ENCODE results near the gene EFNA4.

Gene EFNA4

GRCh38 chr1:155073377-155074242, 10.1 kb downstream of the EFNA4 start:
- no peak for DNase-seq (ENCODE audit: low read depth)

GRCh38 chr1:155075535-155075934, 12.0 kb downstream of the EFNA4 start:
- DNase-seq (ENCODE audit: low read depth): no peak

DNA sequence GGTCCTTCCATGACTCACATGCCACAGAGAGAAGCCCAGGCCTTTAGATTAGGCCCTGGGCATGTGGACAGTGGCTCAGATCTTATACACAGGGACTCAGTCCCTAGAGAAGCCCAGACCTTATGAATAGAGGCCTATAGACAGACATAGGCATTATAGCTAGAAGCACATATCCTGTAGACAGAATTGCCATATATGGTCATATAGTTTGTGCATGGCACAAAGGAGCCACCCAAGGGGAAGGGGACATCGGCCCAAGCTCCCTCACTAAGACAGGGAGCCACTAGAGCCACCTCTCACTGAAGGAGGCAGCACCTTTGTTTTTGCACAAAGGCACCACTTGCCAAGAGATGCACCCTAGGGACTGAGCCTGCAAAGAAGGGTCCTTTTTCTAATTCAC, 12.8 kb downstream of the EFNA4 start:
- no peak for DNase-seq (ENCODE audit: low read depth)

DNA sequence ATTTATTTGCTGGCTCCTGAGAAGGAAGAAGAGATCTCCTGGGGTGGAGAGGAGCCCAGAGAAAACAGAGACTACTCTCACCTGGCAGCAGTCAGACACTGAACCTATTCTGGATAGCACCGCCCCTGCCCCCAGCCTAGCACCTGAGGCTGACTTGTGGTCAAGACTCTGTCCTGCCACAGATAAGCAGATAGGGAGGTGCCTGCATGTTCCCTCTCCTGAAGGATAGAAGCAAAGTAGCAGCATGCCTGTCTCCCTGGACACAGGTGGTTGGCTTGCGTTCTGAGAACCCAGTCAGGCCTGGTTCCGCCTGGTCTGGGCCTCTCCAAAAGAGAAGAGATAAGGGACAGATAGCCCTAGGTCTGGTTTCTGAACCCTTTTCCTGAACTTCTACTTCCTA, 13.8 kb downstream of the EFNA4 start:
- DNase-seq (ENCODE audit: low read depth): no peak

DNA sequence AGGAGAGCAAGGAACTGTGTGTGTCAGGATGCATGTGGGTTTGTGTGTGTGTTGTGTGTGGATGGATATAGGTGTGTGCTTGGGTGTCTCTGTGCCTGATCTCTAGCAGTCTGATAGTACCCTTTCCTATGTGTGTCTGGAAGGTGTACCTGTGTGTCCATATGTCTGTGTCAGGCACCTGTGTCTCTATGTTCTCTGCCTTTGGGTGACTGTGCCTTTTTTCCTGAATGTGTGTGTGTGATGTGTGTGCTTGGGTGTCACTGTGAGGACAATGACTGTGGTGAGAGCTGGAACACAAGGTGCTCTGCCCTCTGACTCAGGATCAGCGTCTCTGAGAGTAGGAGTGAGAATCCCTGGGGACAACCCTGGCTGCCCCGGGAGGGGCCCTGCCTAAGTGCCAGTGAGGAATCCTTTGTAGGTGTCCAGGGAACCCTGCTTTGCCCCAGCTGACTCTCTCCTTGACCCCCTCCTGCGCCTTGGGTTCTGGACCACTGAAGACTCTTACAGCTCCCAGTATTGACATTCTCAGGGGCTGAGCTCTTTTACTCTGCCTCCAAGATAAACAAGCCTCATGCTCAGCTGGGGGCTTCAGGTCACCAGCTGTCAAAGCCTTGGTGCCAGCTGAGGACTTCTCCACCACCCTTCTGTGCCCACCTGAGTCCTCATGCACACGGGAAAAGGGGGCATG, 14.4 kb downstream of the EFNA4 start:
- no peak for DNase-seq (ENCODE audit: low read depth)

DNA sequence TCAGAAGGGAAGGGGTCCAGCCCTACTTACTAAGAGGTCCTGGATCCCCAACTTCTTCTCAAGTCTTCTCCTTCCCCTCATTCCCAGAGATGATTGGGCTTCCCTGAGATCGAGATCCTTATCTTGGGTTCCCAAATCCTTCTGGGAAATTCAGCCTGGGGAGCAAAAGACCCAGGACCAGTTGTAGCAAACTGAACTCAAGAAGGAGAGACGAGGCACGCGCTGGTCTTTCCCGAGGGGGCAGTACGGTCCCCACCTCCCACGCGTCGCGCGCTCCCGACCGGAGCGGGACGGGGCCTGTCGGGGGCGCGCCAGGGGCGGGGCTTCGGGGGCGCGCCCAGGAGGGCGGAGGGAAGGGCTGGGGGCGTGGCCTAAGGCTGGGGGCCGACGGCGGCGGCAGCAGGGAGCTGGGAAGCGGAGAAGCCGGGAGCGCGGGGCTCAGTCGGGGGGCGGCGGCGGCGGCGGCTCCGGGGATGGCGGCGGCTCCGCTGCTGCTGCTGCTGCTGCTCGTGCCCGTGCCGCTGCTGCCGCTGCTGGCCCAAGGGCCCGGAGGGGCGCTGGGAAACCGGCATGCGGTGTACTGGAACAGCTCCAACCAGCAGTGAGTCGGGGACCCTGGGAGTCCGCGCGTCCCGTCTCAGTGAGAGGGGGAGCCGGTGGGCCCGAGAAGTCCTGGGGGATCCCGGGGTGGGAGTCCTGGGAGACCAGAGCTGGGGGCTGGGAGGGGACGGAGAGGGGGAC, 15.1 kb downstream of the EFNA4 start, which contains the start of gene EFNA3:
Gene EFNA3 (plus strand): TSS at position 369 of the 741 bp plus-strand sequence. CDS start 105 bp downstream, at position 474.
- peak; percentile 42 for DNase-seq (ENCODE audit: low read depth)

GRCh38 chr1:155079210-155079486, 15.6 kb downstream of the EFNA4 start:
- DNase-seq (ENCODE audit: low read depth): no peak

GRCh38 chr1:155079487-155080311, 16.2 kb downstream of the EFNA4 start:
- DNase-seq (ENCODE audit: low read depth): no peak

DNA sequence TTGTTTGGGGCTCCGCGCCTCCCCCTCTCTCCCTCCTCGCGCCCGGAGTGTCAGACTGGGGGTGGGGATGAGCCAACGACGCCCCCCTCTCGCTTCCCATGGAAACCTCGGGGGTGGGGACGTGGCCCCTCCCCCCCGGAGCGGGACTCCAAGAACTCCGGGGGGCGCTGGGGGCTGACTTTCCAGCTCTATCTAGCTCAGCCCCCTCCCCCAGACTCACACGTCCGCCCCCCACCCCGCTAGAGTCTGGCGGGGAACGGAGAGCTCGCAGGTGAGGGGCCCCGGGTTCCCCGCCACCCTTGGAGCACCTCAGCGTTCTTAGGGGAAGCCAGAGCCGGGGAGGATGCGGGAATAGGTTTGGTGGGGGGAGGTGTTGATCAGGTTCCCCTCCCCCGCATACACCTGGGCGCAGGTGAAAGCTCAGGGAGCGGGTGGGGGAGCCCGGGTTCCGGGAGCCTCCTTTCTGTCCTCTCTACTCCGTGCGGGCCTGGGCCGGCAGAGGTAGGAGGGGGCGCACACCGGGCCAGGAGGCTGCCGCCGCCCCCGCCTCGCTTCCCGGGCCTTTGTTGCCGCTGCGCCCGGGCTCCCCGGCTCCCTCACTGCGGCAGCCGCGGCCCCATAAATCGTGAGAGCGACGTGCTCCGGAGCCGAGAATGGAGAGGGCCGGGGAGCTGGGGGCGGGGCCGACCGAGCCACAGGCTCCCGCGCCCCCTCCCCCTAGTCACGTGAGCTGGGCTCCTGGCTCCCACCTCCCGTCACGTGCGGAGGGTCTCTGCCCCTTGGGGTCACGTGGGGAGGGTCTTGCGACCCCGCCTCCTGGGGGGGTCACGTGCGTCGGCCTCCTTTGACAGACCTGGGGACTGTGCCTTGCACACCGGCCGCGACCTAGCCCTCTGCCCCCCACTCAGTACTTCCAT, 17.0 kb downstream of the EFNA4 start:
- DNase-seq (ENCODE audit: low read depth): no peak

GRCh38 chr1:155081472-155082300, 18.1 kb downstream of the EFNA4 start:
- no peak for DNase-seq (ENCODE audit: low read depth)

DNA sequence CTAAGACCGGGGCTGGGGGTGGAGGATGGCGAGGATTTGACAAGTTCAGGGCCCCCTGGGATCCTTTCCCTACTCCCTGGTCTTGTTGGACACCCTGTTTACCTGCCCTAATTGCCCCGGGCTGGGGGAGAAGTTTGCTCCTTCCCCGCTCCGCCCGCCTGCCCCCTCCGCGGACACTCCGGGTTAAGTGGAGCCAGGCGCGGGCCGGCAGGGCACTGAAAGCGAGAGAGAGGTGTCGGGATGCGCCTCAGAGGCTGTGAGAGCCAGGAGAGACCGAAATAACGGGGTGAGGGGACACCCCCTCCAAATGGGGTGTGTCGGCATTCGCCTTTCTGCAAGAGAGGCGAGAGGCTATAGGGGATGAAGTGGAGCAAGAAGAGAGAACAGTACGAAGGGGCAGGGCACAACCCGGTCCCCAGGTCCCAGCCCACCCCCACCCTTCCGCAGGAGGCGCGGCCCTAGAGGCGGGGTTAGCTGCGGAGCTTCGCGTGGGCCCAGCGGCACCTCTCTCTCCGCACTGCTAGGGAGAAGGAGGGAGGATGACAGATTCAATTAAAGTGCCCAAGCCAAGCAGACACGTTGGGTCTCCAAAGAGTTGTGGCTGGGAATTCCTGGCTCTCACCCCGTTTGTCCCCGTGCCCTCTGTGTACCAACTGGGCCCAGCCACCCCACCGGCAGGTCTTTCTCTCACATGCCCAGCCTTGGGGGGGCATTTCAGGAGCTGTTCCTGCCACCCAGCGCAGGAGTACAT, 18.9 kb downstream of the EFNA4 start:
- DNase-seq (ENCODE audit: low read depth): no peak

DNA sequence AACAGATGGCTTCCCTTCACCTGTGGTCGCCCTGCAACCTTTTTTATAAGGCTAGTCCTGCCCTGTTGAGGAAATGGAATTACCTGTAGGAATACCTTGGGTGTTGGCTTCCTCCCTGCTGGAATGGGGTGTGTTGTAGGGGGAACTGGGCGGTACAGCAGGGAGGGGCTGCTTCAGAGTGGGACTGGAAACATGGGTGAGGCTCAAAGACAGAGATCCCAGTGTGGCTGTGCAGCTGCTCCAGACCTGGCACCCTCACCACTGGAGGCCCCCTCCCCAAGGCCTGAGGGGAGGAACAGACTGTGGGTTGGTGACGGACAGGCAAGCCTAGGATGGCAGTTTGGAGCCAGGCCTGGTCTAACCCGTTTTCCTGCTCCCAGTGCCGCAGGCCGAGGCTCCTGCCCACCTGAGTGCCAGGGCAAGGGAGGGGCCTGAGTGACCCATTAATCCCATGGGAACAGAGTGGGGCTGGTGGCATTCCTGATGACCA, 19.6 kb downstream of the EFNA4 start:
- no peak for DNase-seq (ENCODE audit: low read depth)

GRCh38 chr1:155083865-155084721, 20.6 kb downstream of the EFNA4 start:
- no peak for DNase-seq (ENCODE audit: low read depth)

- peak; percentile 72 for DNase-seq (ENCODE audit: low read depth)
Measured at GRCh38 chr1:155084722-155085503, 21.4 kb downstream of the EFNA4 start.

- no peak for DNase-seq (ENCODE audit: low read depth)
Measured at GRCh38 chr1:155085504-155086127, 22.1 kb downstream of the EFNA4 start.

DNA sequence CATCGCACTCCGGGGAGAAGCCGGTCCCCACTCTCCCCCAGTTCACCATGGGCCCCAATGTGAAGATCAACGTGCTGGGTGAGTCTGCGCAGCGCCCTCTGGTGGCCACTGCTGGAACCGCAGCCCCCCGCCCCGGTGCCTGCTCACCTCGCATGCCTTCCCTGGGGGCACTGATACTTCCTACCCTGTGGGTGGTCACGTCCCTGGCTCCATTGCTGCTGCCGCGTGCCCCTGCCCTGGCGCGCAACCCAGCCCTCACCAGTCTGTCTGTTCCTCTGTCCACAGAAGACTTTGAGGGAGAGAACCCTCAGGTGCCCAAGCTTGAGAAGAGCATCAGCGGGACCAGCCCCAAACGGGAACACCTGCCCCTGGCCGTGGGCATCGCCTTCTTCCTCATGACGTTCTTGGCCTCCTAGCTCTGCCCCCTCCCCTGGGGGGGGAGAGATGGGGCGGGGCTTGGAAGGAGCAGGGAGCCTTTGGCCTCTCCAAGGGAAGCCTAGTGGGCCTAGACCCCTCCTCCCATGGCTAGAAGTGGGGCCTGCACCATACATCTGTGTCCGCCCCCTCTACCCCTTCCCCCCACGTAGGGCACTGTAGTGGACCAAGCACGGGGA, 22.7 kb downstream of the EFNA4 start:
- DNase-seq (ENCODE audit: low read depth): peak; percentile 81
